Activated naive CD8-positive, alpha-beta T cell treated with anti-CD3 and anti-CD28 coated beads, Interleukin-2, amount 50 U/mL, for 16 hours (primary cell): ENCODE results near the gene ARFGAP2.

Source experiments
- DNase-seq: peaks from one replicate; pipeline ENCODE4 v3.0.0-alpha.2; 2020; ENCODE audit warnings: low read depth, low spot score

Gene ARFGAP2

DNA sequence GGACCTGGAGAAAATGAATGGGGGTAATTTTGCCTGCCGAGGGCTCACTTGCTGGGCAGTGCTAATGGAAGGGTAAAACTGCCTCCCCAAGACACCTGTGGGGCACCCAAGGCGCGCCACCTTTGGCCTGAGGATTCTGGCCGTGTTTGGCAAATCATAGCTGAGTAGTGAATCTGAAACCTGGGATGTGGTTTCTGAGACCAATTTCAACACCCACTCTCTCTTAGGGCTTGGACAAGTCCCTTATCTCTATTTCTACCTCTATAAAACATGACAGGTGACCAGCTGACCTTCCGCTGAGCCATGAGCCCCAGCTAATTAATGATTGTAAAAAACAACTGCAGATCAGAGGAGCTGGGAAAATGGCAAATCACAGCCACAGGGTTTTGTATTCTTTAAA, 11.0 kb upstream of the ARFGAP2 start:
- no peak for DNase-seq

DNA sequence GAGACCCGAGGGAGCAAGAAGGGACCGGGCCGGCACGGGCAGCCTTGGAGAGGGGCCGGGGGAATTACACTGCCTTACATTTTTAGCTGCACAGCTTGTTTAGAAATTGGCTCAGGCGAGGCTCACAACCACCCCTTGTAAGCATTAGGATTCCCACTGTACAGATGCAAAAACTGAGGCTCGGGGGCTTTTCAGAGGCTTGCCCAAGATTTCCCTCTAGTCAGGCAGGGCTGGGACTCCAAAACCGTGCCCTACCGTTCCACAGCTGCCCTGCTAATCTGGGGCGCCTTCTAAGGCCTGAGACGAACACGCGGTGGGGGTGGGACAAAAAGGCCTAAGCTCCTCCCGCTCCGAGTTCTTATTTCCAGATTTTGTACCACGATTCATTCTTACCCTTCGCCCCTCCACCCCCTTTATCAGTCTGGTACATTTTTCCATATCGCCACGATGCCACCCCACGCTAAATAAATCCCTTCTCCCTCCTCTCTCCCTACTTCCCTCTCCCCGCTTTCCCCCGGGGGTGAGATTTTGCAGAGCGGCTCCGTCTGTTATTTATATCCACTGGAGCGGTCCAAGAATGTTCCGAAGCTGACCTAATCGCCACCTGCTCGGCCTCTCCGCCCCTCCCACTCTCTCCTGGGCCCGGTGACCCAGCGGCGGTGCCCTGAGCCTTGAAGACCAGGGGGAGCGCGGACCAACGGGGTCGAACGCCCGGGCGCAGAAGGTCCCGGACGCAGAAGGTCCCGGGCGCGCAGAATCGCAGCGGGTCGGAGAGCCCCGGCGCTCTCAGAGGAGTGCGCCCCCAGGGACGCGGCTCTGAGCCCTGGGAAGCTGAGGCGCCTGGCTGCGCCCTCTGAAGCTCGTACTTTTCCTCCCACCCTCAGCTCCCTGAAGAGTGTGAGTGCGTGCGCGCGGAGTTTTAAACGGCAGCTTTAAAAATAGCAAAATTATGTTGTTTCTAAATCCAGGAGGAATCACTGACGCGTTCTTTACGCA, 10.3 kb upstream of the ARFGAP2 start:
- peak; percentile 34 for DNase-seq

DNA sequence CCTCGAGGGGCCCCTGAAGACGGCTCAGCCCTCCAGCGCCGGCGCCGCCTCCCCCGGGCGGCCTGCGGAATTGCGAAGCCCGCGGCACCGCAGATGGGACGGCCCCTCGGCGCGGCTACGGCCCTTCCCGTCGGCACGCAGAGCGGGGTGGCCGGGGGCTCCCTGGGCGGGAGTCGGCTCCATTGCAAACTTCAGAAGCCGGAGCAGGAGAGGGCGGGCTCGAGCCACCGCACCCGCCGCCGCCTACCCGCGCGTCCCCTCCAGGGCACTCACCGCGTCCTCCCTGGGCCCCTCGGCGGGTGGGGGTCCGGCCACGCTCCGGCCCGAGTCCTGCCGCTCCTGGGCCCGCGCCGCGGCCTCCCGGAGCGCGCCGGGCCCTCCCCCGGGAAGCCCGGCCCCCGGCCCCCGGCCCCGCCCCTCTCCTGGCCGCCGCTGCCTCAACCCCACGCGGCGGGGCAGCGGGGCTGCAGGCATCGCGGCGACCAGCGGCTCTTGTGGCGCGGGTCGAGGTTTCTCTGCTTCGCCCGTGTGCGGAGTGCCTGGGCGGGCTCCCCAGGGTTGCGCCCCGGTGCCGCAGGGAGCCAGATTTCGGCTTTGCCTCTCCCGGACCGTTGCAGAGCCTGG, 9.5 kb upstream of the ARFGAP2 start, which contains the start of gene PACSIN3:
TSS of gene PACSIN3 (minus strand) at position 359 of the 624 bp plus-strand sequence. CDS start 3,707 bp downstream, outside the sequence.
- DNase-seq, result no peak

DNA sequence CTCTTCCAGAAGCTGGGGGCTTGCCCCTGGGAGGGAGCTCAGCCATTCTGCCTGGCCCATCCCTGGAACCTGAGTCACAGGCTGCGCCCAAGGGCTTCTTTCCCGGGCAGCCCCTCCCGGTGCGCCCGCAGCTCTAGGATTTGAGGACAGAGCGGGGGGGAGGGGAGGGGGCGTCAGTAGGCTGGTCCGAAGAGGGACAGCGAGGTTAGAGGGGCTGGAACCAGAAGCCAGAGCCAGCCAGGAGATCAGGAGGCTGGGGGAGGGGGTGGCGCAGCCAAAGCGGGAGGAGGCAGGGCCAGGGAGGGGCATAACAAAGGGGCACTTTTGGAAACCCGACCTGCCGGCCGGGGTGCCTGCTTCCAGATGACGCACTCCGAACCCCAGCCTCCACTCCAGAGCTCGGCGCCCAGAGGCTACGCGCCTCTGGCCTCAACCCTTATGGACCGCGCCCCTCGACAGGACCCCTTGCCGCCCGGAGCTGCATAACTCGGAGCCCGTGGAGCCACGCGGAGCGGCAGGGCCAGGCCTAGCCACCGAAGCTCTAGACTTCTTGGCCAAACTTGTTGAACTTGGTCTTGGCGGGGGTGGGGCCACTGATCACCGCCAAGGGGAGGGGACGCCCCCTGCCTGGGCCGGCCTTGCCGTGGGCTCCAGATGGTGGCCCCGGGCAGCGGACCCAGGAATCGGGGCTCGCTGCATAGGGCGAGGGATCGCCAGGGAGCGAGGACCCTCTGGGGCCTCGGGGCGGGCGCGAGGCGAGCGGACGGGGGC, 8.8 kb upstream of the ARFGAP2 start:
- DNase-seq, result no peak

DNA sequence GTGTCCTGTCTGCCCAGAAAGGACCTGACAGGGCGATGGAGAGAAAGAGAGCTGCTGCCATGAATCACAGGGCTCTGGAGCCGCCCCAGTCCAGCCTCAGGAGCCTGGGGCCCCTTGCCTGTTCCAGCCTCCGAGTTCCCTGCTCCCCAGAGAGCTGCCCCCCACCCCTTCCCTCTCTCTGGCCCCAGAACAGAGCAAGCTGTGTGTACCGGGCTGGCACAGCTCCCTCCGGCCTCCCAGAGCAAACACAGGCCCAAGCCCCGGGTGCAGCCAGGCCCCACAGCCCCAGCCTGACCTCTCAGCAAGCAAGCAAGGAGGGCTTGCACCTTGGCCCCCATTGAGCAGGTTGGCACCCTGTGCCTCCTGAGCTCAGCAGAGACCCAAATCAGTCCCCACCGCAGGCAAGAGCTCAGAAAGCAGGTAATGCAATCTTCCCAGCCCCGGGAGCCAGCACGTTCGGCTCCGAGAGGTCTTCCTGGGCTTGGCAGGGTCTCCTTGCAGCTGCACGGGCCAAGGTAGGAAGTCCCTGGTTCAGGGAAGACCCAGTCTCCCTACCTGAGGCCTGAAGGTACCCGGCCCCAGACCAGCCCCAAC, 8.1 kb upstream of the ARFGAP2 start:
- no peak for DNase-seq

DNA sequence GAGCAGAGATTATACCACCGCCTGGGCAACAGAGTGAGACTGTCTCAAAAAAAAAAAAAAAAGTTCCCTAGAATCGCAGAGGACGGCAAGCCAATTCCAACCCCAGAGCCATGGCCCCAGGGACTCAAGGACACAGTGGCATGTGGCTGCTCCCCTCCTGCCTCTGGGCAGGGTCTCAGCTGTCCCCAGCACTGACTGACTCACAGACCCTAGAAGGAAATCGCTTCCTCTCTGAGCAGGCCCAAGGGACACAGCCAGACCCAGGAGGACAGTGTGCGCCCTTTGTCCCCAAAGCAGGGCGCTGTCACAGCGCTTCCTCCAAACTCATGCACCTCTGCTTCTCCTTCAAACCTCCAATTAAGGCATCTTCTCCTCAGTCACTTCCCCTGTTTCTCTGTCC, 7.3 kb upstream of the ARFGAP2 start:
- DNase-seq, result no peak

DNA sequence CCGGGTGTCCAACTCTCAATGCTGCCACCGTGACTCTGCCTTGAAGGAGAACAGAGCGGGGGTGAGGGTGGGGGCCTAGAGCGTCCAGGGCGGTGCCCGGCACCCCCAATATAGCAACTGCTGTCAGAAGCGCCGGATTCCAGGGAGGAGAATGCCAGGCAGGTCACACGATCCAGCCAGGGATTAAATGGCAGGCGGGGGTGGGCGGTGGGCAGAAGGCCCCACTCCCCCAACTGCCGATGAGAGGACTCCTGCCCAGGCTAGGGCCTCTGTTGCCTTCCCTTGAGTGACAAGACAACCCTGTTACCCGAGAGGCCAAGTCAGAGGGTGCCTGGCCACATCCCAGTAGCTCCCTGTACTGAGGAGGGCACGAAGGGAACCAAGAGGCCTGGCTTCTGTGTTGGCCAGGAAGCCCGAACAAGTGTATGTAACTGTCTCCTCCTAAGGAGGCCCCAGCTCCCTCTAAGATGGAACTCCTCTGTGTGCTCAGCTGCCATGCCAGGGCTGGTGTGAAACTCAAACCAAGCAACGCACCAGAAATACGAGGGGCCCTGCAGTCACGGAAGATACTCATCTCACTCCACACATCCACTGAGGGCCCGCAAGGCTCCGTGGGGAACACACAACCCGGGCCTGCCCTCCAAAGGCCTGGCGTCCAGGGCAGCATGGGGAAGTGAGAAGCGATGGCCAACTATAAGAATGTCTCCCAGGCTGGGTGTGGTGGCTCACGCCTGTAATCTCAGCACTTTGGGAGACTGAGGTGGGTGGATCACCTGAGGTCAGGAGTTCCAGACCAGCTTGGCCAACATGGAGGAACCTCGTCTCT, 6.6 kb upstream of the ARFGAP2 start:
- no peak for DNase-seq

DNA sequence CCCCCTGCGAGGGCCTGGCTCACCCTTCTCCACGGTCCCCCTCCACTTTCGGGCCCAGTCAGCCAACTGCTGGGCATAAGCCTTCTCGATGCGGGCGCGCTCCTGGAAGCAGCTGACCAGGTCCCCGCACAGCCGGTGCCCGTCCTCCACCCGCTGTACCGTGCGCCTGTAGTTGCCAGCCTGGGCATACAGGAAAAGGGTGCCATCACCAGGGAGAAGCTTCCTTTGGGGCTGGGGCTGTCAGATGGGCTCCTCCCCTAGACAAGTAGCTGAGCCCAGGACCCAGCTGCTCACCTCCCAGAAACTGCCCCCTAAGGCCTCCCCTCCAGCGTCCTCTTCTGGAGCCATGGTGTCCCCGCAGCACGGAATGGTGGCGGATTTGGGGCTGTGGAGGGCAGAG, 5.7 kb upstream of the ARFGAP2 start:
- DNase-seq, result no peak

DNA sequence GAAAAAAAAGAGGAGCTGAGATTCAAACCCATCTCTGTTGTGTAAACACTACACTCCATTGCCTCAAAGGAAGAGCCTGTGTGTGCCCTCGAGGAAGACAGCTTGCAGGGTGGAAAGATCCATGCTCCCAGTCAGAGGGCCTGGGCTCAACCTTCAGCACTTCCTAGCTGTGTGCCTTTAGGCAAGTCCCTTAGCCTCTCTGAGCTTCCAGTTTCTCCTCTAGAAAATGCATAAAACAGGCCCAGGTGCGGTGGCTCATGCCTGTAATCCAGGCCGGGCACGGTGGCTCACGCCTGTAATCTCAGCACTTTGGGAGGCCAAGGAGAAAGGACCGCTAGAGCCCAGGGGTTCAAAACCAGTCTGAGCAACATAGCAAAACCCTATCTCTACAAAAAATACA, 4.6 kb upstream of the ARFGAP2 start:
- no peak for DNase-seq

DNA sequence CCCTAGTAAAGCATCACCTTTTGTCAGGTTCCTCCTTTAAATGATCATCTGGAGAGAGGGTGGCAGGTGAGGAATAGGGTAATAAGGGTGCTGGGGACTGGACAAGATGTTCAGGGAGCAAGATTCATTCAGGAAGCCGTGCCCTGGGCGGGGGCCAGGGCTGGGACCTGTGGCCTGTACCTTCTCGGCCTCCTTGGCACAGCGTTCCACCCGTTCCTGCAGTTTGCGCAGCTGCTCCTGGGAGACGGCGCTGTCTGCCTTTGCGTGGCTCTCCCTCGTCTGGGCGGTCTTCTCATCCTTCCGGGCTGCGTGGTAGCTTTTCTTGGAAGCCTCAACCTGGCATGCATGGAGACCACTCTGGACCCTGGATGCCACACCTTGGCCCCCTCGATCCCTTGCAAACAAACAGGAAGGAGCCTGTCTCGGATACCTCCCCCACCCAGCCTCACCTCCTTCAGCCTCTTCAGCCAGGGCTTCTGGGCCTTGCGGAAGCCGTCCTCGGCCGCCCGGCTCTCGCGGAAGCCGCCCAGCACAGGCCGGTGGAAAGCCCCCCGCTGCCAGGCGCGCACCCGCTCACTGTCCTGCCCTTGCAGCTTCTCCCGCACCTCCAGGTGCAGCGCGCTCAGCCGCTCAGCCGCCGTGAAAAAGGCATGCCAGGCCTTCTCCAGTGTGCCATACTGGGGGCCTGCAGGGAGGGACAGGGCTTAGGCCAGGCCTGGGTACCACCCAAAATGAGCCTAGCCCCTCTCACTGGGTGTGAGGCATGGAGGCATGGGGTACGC, 3.5 kb upstream of the ARFGAP2 start:
- DNase-seq, result no peak

DNA sequence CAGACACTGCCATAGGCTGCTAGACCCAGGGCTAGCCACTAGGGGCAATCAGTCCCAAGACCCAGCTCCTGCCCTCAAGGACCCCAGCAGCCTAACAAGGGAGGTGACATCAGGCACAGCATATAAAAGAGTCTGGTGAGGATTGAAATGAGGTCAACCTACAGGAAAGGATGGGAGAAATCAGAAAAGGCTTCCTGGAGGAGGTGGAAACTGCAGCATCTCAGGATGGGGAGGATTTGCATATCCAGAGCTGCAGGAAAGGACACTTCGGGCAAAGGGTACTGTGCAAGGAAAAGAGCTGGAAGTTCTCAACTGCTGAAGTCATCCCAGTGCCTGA, 2.9 kb upstream of the ARFGAP2 start:
- no peak for DNase-seq

DNA sequence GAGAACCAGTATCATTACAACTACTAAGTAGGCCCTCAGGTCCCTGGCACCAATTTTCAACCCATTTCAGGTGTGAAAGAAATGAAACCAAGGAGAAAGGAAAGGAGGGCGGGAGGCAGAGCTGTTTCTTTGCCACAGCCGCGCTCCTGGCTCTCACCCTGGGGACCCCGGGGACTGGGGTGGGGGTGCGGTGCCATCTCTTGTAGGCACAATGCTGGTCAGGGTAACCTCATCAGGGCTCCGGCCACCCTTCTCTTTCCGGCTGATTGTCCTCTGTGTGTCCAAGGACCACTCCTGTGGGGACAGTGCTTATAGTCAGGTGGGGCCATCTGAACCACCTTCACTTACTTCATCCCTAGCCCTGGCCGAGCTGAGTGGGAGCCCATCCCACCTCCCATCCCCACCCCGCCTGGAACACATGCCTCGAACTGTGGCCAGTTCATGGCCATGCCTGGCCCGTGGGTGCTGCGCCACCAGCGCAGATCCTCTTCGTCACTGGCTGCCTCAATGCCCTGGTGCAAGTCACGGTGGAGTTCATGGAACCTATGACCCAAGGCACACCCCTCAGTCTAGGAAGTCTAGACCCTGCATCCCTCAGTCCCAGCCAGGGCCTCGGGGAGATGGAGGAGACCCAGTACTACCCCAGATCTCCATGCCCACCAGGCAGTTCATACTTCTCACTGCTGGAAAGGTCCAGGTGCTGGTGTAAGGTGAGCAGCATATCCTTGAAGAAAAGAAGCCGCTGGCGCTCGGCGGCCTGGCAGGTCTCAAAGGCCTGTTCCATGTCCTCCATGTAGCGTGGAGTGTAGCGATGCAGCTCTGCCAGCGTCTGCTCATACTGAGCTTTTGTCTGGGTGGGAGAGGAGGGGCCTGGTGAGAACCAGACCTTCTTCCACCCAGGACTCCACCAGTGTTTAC, 2.3 kb upstream of the ARFGAP2 start:
- DNase-seq, result no peak

DNA sequence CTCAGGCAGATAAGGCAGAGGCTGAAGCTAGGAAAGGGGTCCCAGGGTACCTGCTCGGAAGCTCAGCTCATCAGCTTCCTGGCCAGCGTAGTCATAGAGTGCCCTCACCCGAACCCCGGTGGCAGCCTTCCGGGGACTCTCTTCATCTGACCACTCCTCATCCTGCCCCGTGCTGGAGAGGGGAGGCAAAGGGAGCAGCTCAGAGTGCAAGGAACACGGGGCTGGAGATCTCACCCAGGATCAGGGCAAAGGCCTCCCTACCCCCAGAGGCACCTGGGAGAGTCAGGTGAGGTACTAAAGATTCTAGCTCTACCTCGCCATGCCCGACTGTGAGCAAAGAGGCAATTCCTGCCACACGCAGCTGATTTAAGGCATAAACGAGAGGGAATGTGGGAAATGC, 1.6 kb upstream of the ARFGAP2 start:
- no peak for DNase-seq

DNA sequence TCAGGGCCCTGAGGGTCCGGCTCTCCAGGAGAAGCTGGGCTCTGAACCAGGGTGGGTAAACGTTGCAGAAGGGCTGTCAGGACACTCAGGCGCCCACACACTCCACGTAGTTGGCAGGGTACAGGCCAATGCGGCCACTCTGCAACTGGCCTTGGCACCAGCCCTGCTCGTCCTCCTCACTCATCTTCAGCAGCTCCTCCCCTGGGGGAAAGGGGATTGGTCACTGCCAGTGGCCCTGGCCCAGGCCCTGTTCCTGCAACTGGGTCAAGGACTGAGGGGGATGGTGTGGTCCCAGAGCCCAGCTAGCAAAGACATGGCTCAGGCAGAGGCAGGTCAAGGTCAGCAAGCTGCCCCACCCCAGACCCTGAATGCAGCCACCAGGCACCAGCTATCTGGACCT, 1.2 kb upstream of the ARFGAP2 start:
- DNase-seq, result no peak

DNA sequence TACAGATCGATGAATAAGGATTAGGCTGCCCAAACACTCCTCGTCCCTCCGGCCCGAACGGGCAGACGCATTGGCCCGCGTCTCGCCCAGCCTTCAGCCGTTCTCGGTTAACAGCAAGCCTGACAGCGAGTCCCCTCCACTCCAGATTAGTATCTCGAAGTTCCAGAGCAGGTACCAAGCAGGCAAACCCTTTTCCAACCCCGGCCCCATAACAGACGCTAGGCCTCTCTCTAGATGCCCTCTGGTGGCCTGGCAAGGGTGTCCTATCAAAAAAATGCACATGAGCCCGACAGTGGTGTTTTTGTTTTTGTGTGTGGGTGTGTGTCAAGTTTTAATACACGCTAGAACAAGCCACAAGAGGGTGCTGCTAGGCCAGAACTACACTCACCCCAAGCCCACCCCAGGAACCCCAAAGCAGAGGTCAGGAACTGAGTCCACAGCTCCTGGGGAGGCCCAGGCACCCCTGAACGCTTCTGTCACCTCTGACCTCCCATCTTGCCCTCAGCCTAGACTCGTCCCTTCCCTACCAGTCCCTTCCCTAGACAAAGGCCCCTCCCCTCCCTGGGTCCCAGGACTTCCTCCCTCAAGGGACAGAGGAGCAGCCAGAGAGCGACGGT, 658 bp upstream of the ARFGAP2 start:
- DNase-seq, result peak; percentile 44

DNA sequence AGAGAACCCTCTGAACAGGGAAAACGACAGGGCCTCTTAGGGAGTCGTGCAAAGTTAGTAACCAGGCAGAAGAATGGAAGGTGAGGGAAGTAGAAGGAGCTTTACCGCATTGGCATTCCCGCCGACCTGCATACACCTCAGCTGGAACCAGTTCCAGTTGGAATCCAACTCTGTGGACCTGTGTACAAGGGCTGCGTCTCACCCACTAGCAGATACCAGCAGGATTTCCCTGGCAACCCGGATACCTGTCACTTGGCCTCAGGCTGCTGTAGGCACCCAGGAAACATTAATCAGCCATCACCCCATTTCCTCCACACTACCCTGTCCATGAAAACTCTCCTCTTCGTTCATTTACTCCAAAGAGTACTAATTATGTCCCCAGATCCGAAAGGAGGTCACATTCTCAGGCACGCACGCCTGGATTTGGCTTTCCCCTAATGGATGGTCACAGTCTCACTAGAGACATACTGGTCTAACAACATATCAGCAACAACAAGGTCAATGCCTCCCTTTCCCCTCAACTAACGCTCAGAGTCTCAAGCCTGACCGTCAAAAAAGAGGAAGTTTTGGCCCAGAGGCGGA, 842 bp downstream of the ARFGAP2 start:
- DNase-seq, result no peak

DNA sequence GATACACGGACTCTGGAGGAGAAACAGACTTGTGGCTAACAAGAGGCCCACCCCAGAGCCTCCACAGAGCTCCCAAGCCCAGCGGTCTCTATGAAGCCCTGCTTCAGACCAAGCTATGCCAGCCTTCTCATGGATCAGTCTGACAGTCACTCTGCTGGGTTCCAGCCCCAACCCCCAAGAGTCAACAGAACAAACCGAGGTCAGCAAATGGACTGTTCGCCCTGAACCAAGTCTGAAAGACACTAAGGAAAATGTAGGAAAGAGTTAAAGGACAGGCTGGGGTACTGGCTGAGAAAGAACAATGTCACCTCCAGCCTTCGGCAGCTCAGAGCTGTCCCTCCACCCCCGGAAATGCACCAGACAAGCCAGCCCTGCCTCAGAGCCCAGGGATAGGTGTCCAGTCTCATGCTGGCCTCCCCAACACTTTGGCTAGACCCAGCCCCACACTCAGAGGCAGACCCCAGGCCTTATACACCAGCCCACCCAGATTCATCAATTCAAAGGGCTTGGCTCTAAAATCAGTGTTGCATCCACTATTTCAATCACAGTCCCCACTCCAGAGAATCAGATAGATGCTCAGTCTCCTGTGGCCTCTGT, 3.8 kb downstream of the ARFGAP2 start:
- DNase-seq, result no peak

DNA sequence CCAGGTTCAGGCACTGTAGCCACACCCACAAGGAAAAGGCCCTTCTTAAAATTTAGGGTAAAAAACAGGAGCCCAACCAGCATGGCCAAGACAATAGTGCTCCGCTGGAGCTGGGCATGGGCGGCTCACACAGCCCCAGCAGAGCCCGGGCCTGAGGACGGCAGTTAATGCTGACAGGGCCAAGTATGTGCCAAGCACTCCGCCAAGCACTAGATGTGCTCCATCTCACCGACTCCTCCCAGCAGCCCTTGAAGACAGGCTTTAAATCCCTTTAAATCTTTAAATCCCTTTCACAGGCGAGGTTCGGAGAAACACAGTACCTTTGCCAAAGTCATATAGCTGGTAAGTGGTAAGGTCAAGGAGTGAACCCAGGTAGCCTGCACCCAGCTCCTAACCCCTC, 4.8 kb downstream of the ARFGAP2 start:
- no peak for DNase-seq
